Natural killer cell treated with Interleukin-12 subunit alpha and Interleukin-12 subunit beta and Interleukin-15 and Interleukin-18, amount 100 ng/mL, for 72 hours (primary cell): Measurements from ENCODE around the gene PTX4. TPM values are rescaled to one million over a fixed set of nuclear protein-coding genes. Genes with fewer than 3 reads are reported as not detected.
A peak's percentile ranks its signal among the peaks of the same experiment; 100 is the strongest.
"Not testable (repeated sequence)": the region's sequence is repeated elsewhere in the genome, so short reads cannot be mapped to it uniquely, and the experiment has no call there.

ENCODE experiments used
- ATAC-seq, 2 donors: fragments of 150-1000 bp; cut with Tn5 transposase in 1 of 2; sonication (Bioruptor Pico), chemical (Tn5 transposase) in 1 of 2; 2 replicates each; pipeline ENCODE4 v1.10.0; 2021
- DNase-seq: peaks from one replicate; pipeline ENCODE4 v3.0.0; 2022; ENCODE audit warnings: low spot score
- H3K27ac Mint-ChIP-seq, 2 donors: 1 replicate in 1 of 2; 2 replicates in 1 of 2; pipeline ENCODE4 v1.8.0; 2022; ENCODE audit warnings: mixed read lengths in 2 of 2, mild to moderate bottlenecking in 1 of 2, moderate library complexity in 1 of 2
- H3K27me3 Mint-ChIP-seq, 2 donors: 1 replicate in 1 of 2; 2 replicates in 1 of 2; pipeline ENCODE4 v1.8.0; 2022; ENCODE audit warnings: mixed read lengths in 2 of 2
- H3K36me3 Mint-ChIP-seq: one replicate; pipeline ENCODE4 v1.8.0; 2022; ENCODE audit warnings: mixed read lengths
- H3K4me1 Mint-ChIP-seq, 2 donors: 1 replicate in 1 of 2; 2 replicates in 1 of 2; pipeline ENCODE4 v1.8.0; 2022; ENCODE audit warnings: low read depth in 2 of 2, mixed read lengths in 2 of 2, mild to moderate bottlenecking in 1 of 2
- H3K4me3 Mint-ChIP-seq: one replicate; pipeline ENCODE4 v1.8.0; 2022; ENCODE audit warnings: mixed read lengths
- H3K9me3 Mint-ChIP-seq: 2 replicates; pipeline ENCODE4 v1.8.0; 2022; ENCODE audit warnings: mixed read lengths
- total RNA-seq, 2 donors: library from RNA; stranded (reverse); gene quantifications; one replicate each; pipeline ENCODE4 v1.2.3, GENCODE V29; 2022

Gene PTX4
- total RNA-seq, 2 donors from 2014 or later: 0.39 TPM; not detected in 1

DNA sequence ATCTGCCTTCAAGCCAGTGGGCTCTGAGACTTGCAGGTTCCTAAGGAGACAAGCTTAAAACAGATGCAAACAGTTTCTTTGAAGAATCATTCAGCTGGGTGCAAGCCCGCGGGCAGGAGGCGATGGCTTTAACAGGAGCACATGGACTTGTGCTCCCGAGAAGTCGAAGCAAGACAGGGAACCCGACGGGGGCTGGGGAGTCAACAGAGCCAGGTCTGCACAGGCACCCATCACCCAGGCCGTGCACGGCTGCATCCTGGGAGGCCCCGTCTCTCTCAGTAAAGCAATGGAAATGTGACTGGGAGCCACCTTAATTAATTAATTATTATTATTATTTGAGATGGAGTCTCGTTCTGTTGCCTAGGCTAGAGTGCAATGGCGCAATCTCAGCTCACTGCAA lies 333 bp upstream of the PTX4 start:
- DNase-seq (peak; percentile 56), ATAC-seq (no peak)
- Mint-ChIP-seq H3K4me1 (peaks cover 7 to 8% of the 10 kb centered on the region in 2 donors), H3K27me3 (no peaks in the 10 kb centered on the region), H3K9me3 (no peaks in the 10 kb centered on the region), H3K27ac (no peak overlapping the region), H3K4me3 (no peak overlapping the region), H3K36me3 (no peaks in the 10 kb centered on the region)

DNA sequence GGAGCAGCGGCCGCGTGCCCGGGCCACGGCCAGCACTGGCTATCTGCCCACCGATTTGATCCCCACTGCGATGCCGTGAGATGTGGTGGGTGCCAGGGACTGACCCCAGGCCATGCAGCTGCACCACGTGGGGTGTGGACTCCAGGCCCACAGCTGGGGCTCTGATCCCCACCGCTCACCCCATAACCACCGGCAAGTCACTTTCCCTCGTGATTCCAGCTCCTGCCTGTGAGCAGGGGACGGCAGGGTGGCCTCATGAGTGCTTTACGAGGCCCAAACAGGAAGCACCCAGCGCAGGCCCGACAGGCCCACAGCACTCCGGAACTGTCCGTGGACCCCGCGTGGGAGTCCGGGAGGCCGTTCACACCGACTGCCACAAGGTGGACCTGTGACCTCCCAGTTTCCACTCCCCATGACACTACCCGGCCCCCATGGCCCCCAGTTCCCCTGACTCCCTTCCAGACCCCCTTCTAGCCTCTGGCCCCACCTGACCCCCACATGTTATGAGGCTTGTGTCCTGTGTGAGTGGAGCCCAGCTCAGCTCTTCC lies 616 bp downstream of the PTX4 start:
- no peaks in the 10 kb centered on the region for H3K9me3 Mint-ChIP-seq
- DNase-seq (peak; percentile 49), ATAC-seq (no peak)
- no peaks in the 10 kb centered on the region for H3K36me3 Mint-ChIP-seq
- H3K27me3 Mint-ChIP-seq: no peaks in the 10 kb centered on the region
- no peak overlapping the region for H3K27ac Mint-ChIP-seq
- no peak overlapping the region for H3K4me3 Mint-ChIP-seq
- H3K4me1 Mint-ChIP-seq: peaks cover 7 to 8% of the 10 kb centered on the region in 2 donors

DNA sequence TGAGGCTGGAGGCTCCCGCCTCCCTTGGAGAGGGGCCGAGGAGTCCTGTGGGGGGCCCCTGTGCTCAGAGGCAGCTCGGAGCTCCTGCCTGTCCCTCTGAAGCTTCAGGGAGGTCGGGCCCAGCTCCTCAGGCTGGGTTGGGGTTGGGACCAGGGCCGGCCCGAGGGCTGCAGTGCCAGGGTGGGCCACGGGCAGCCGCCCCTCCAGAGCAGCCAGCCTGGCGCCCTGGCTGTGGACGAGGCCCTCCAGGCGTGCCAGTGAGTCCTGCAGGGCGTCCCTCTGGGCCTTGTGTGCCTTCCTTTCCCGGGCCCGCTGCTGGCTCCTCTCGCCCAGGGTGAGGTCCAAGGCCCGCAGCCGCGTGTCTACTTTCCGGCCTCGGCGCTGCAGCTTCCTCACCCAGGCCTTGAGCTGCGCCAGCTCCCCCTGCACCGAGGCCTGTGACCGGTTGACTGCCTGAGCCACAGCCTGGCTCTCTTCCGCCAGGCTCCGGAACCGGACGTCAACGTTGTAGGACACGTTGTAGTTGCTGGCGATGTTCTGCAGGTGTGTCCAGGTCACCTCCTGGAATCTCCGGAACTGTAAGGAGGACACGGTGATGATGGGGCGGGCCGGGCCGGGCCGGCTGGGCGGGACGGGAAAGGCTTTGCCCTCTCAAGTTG lies 1.2 kb downstream of the PTX4 start:
- Mint-ChIP-seq H3K36me3 (no peaks in the 10 kb centered on the region), H3K4me3 (no peak overlapping the region), H3K9me3 (no peaks in the 10 kb centered on the region), H3K27ac (no peak overlapping the region), H3K27me3 (no peaks in the 10 kb centered on the region), H3K4me1 (peaks cover 2% of the 10 kb centered on the region in 2 donors)
- DNase-seq (peak; percentile 57), ATAC-seq (peak in 1 of 2 donors; percentile 17)

DNA sequence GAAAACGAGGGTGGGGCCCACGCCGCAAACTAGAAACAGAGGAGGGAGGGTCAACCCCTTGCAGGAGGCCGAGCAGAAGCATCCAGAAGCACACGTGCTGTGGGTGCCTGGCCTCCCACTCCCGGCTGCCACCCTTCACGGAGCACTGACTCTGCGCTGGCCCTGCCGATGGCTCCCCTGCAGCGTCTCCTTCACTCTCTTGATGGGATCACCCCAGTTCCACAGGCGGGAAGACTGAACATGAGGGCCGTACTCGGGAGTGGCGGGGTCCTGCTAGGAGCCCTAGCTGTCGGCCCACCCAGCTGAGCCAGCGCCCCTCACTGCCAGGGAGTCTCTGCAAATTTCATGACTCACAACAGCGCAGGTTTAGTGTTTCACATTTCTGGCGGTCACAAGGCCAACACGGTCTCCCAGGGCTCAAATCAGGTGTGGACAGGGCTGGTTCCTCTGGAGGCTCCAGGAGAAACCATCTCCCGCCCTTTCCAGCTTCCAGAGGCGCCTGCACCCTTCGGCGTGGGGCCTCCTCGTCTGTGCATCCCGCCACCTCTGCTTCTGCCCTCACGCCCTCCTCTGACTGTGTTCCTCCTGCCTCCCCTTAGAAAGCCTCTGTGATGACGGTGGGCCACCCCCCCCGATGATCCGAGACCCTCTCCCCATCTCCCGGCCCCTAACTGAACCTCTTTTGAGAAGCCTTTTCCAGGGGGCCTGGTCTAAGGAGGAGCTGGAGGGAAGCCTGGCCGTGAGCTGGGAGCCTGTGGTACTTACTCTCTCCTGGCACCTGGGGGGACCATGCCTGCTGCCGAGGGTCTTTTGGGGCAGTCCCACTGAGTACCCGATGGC lies 2.0 kb downstream of the PTX4 start:
- Mint-ChIP-seq H3K9me3 (no peaks in the 10 kb centered on the region), H3K36me3 (no peaks in the 10 kb centered on the region), H3K4me3 (no peak overlapping the region), H3K4me1 (no peaks in the 10 kb centered on the region), H3K27me3 (no peaks in the 10 kb centered on the region), H3K27ac (no peak overlapping the region)
- peak; percentile 61 for DNase-seq
- no peak for ATAC-seq

- H3K27ac Mint-ChIP-seq: no peak overlapping the region
- no peak overlapping the region for H3K4me3 Mint-ChIP-seq
- H3K9me3 Mint-ChIP-seq: no peaks in the 10 kb centered on the region
- no peaks in the 10 kb centered on the region for H3K36me3 Mint-ChIP-seq
- H3K27me3 Mint-ChIP-seq: no peaks in the 10 kb centered on the region
- no peaks in the 10 kb centered on the region for H3K4me1 Mint-ChIP-seq
- DNase-seq (no peak), ATAC-seq (no peak)
Observed at GRCh38 chr16:1485847-1486496, 2.8 kb downstream of the PTX4 start.

GRCh38 chr16:1481906-1482835 lies 6.6 kb downstream of the PTX4 start:
- no peaks in the 10 kb centered on the region for H3K9me3 Mint-ChIP-seq
- ATAC-seq: no peak
- no peaks in the 10 kb centered on the region for H3K36me3 Mint-ChIP-seq
- no peak overlapping the region for H3K4me3 Mint-ChIP-seq
- no peak for DNase-seq
- no peaks in the 10 kb centered on the region for H3K4me1 Mint-ChIP-seq
- no peaks in the 10 kb centered on the region for H3K27me3 Mint-ChIP-seq
- no peak overlapping the region for H3K27ac Mint-ChIP-seq

- not testable (repeated sequence) for H3K4me1 Mint-ChIP-seq, ATAC-seq, H3K4me3 Mint-ChIP-seq, H3K27ac Mint-ChIP-seq, H3K9me3 Mint-ChIP-seq, H3K27me3 Mint-ChIP-seq, H3K36me3 Mint-ChIP-seq, DNase-seq
Observed at GRCh38 chr16:1478937-1479336, 9.8 kb downstream of the PTX4 start.

- Mint-ChIP-seq H3K4me1 (peaks cover 4 to 6% of the 10 kb centered on the region in 2 donors), H3K9me3 (no peaks in the 10 kb centered on the region)
Observed at GRCh38 chr16:1477033-1477432, 11.7 kb downstream of the PTX4 start.

GRCh38 chr16:1475552-1476114 lies 13.1 kb downstream of the PTX4 start:
- peaks cover 4 to 6% of the 10 kb centered on the region in 2 donors for H3K4me1 Mint-ChIP-seq
- no peaks in the 10 kb centered on the region for H3K9me3 Mint-ChIP-seq
- DNase-seq (no peak), ATAC-seq (no peak)
- H3K36me3 Mint-ChIP-seq: no peaks in the 10 kb centered on the region
- peak overlapping the region; percentile 77 for H3K4me3 Mint-ChIP-seq
- no peaks in the 10 kb centered on the region for H3K27me3 Mint-ChIP-seq
- H3K27ac Mint-ChIP-seq: peak overlapping the region; percentile 53 to 80

More at GRCh38 chr16:1477033-1477432, 11.7 kb downstream of the PTX4 start:
- Mint-ChIP-seq H3K4me3 (no peak overlapping the region), H3K27ac (peak overlapping the region in 1 of 2 donors; percentile 37), H3K27me3 (no peaks in the 10 kb centered on the region), H3K36me3 (no peaks in the 10 kb centered on the region)
- no peak for DNase-seq
- no peak for ATAC-seq

- Mint-ChIP-seq H3K27ac (peak within 1 kb of the TSS; percentile 53 to 80), H3K36me3 (no peaks in the 10 kb centered on the region), H3K9me3 (no peaks in the 10 kb centered on the region), H3K4me3 (peak within 1 kb of the TSS; percentile 77), H3K27me3 (no peaks in the 10 kb centered on the region), H3K4me1 (peaks cover 4 to 9% of the 10 kb centered on the region in 2 donors)
- ATAC-seq (peak; percentile 94 to 96), DNase-seq (peak; percentile 94)
Observed at GRCh38 chr16:1474796-1475551, 13.8 kb downstream of the PTX4 start, which contains the start of gene CLCN7. TSS of gene CLCN7 (minus strand) at chr16:1475028. CDS start at chr16:1474974, 54 bp downstream.

GRCh38 chr16:1474082-1474795 lies 14.5 kb downstream of the PTX4 start:
- no peak for DNase-seq
- no peaks in the 10 kb centered on the region for H3K27me3 Mint-ChIP-seq
- peaks cover 4 to 14% of the 10 kb centered on the region in 2 donors for H3K4me1 Mint-ChIP-seq
- no peaks in the 10 kb centered on the region for H3K36me3 Mint-ChIP-seq
- no peaks in the 10 kb centered on the region for H3K9me3 Mint-ChIP-seq
- peak overlapping the region; percentile 74 for H3K4me3 Mint-ChIP-seq
- H3K27ac Mint-ChIP-seq: no peak overlapping the region
- peak in 1 of 2 donors; percentile 36 for ATAC-seq
